ENCODE measurements around the gene KRT36.

GRCh38 chr17:41511116-41511515, 21.4 kb upstream of the KRT36 start:
- TF ChIP-seq EP300 (IDR thresholded peaks at IDR 0.05; ENCODE audit: low read depth) (no peak), POLR2A (IDR thresholded peaks at IDR 0.05) (no peak)
- TF ChIP-seq, protein P1, sequence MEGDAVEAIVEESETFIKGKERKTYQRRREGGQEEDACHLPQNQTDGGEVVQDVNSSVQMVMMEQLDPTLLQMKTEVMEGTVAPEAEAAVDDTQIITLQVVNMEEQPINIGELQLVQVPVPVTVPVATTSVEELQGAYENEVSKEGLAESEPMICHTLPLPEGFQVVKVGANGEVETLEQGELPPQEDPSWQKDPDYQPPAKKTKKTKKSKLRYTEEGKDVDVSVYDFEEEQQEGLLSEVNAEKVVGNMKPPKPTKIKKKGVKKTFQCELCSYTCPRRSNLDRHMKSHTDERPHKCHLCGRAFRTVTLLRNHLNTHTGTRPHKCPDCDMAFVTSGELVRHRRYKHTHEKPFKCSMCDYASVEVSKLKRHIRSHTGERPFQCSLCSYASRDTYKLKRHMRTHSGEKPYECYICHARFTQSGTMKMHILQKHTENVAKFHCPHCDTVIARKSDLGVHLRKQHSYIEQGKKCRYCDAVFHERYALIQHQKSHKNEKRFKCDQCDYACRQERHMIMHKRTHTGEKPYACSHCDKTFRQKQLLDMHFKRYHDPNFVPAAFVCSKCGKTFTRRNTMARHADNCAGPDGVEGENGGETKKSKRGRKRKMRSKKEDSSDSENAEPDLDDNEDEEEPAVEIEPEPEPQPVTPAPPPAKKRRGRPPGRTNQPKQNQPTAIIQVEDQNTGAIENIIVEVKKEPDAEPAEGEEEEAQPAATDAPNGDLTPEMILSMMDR (IDR thresholded peaks at IDR 0.05): no peak

Measured in transverse colon (tissue), 3 donors.